H9 (cell line): ENCODE measurements around the gene PGLYRP2. TPM values are rescaled to one million over a fixed set of nuclear protein-coding genes. Genes with fewer than 3 reads are reported as not detected.

Experiments used
- DNase-seq: peaks from one replicate; pipeline ENCODE4 v3.0.0-alpha.2; 2017
- H2AFZ ChIP-seq: one replicate; pipeline ENCODE4 v1.6.1; 2013; ENCODE audit warnings: mild to moderate bottlenecking, low read length, control low read depth, moderate library complexity
- H2AK5ac ChIP-seq: 2 replicates; pipeline ENCODE4 v1.6.1; 2013; ENCODE audit warnings: low read length, control low read depth, mixed read lengths; ENCODE audit not compliant: insufficient read length
- H2BK120ac ChIP-seq: one replicate; pipeline ENCODE4 v1.6.1; 2013; ENCODE audit warnings: low read depth, mild to moderate bottlenecking, low read length, control low read depth, inconsistent platforms; ENCODE audit not compliant: poor library complexity, severe bottlenecking
- H2BK12ac ChIP-seq: 2 replicates; pipeline ENCODE4 v1.6.1; 2013; ENCODE audit warnings: low read length, control low read depth, mixed read lengths, low read depth; ENCODE audit not compliant: insufficient read length
- H2BK15ac ChIP-seq: 2 replicates; pipeline ENCODE4 v1.6.1; 2013; ENCODE audit warnings: low read depth, low read length, control low read depth
- H2BK20ac ChIP-seq: one replicate; pipeline ENCODE4 v1.6.1; 2013; ENCODE audit warnings: low read depth, mild to moderate bottlenecking, low read length, control low read depth, inconsistent platforms; ENCODE audit not compliant: poor library complexity, severe bottlenecking
- H2BK5ac ChIP-seq: 2 replicates; pipeline ENCODE4 v1.6.1; 2013; ENCODE audit warnings: low read length, control low read depth, mixed read lengths; ENCODE audit not compliant: insufficient read length
- H3K14ac ChIP-seq: 2 replicates; pipeline ENCODE4 v1.6.1; 2013; ENCODE audit warnings: low read length, control low read depth; ENCODE audit not compliant: insufficient read depth
- H3K18ac ChIP-seq: 2 replicates; pipeline ENCODE4 v1.6.1; 2013; ENCODE audit warnings: low read depth, mild to moderate bottlenecking, mixed read lengths, low read length, control low read depth; ENCODE audit not compliant: insufficient read length
- H3K23ac ChIP-seq: 2 replicates; pipeline ENCODE4 v1.6.1; 2013; ENCODE audit warnings: low read length, control low read depth, mixed read lengths, low read depth; ENCODE audit not compliant: insufficient read length
- H3K23me2 ChIP-seq: 2 replicates; pipeline ENCODE4 v1.6.1; 2013; ENCODE audit warnings: low read depth, mild to moderate bottlenecking, mixed read lengths, low read length, control low read depth; ENCODE audit not compliant: insufficient read length, poor library complexity, severe bottlenecking
- H3K27ac ChIP-seq: 2 replicates; pipeline ENCODE4 v1.5.1; 2013; ENCODE audit warnings: low read length, control low read depth, mixed read lengths, low read depth; ENCODE audit not compliant: insufficient read length
- H3K27me3 ChIP-seq: 2 replicates; pipeline ENCODE4 v1.6.1; 2013; ENCODE audit warnings: low read length, control low read depth, inconsistent platforms; ENCODE audit not compliant: insufficient read depth
- H3K4ac ChIP-seq: 2 replicates; pipeline ENCODE4 v1.6.1; 2013; ENCODE audit warnings: low read depth, mild to moderate bottlenecking, control low read depth, inconsistent platforms, low read length, moderate library complexity
- H3K4me1 ChIP-seq: 2 replicates; pipeline ENCODE4 v1.6.1; 2013; ENCODE audit warnings: low read length, control low read depth, inconsistent platforms; ENCODE audit not compliant: insufficient read depth
- H3K4me2 ChIP-seq: 2 replicates; pipeline ENCODE4 v1.6.1; 2013; ENCODE audit warnings: low read length, control low read depth, mixed read lengths; ENCODE audit not compliant: insufficient read length, insufficient read depth
- H3K56ac ChIP-seq: 2 replicates; pipeline ENCODE4 v1.6.1; 2013; ENCODE audit warnings: low read depth, mild to moderate bottlenecking, mixed read lengths, low read length, control low read depth; ENCODE audit not compliant: insufficient read length
- H3K79me1 ChIP-seq: 2 replicates; pipeline ENCODE4 v1.6.1; 2013; ENCODE audit warnings: low read depth, mild to moderate bottlenecking, moderate library complexity, low read length, control low read depth, inconsistent platforms; ENCODE audit not compliant: insufficient read depth, poor library complexity, severe bottlenecking
- H3K79me2 ChIP-seq: 2 replicates; pipeline ENCODE4 v1.6.1; 2013; ENCODE audit warnings: low read length, control low read depth, inconsistent platforms; ENCODE audit not compliant: insufficient read depth
- H3K9ac ChIP-seq: 2 replicates; pipeline ENCODE4 v1.6.1; 2013; ENCODE audit warnings: low read length, control low read depth, mixed read lengths; ENCODE audit not compliant: insufficient read length; ENCODE audit errors: extremely low read depth
- H3K9me3 ChIP-seq: one replicate; pipeline ENCODE4 v1.6.1; 2013; ENCODE audit warnings: low read depth, low read length, inconsistent platforms; ENCODE audit not compliant: control insufficient read depth
- H3T11ph ChIP-seq: one replicate; pipeline ENCODE4 v1.6.1; 2013; ENCODE audit warnings: mild to moderate bottlenecking, low read length, control low read depth, inconsistent platforms
- H4K20me1 ChIP-seq: one replicate; pipeline ENCODE4 v1.6.1; 2013; ENCODE audit not compliant: control insufficient read depth, insufficient read length, insufficient read depth
- H4K5ac ChIP-seq: 2 replicates; pipeline ENCODE4 v1.6.1; 2013; ENCODE audit warnings: low read depth, mild to moderate bottlenecking, mixed read lengths, low read length, control low read depth; ENCODE audit not compliant: insufficient read length
- H4K8ac ChIP-seq: replicated peaks from 2 replicates; pipeline ENCODE4 v1.6.1; 2013; ENCODE audit warnings: low read length, control low read depth, mixed read lengths, low read depth; ENCODE audit not compliant: insufficient read length
- H4K91ac ChIP-seq: 2 replicates; pipeline ENCODE4 v1.6.1; 2013; ENCODE audit warnings: low read depth, mild to moderate bottlenecking, moderate library complexity, mixed read lengths, low read length, control low read depth; ENCODE audit not compliant: insufficient read length
- H3K27ac Mint-ChIP-seq, 3 experiments: 2 replicates in 2 of 3; 3 replicates in 1 of 3; pipeline ENCODE4 v1.8.0; 2020 to 2021; ENCODE audit warnings: mixed read lengths in 3 of 3, mild to moderate bottlenecking in 1 of 3, moderate library complexity in 1 of 3
- H3K27me3 Mint-ChIP-seq: 2 replicates; pipeline ENCODE4 v1.8.0; 2021; ENCODE audit warnings: low read depth, mild to moderate bottlenecking, moderate library complexity, mixed read lengths
- H3K36me3 Mint-ChIP-seq, 3 experiments: 2 replicates in 2 of 3; 3 replicates in 1 of 3; pipeline ENCODE4 v1.8.0; 2020 to 2021; ENCODE audit warnings: low read depth in 3 of 3, mixed read lengths in 3 of 3; ENCODE audit not compliant: insufficient read depth in 1 of 3
- H3K4me1 Mint-ChIP-seq, 2 experiments: 2 replicates each; pipeline ENCODE4 v1.8.0; 2020; ENCODE audit warnings: mixed read lengths in 2 of 2
- H3K4me3 Mint-ChIP-seq, 2 experiments: 2 replicates in 1 of 2; 3 replicates in 1 of 2; pipeline ENCODE4 v1.8.0; 2020 to 2021; ENCODE audit warnings: mild to moderate bottlenecking in 2 of 2, mixed read lengths in 2 of 2, moderate library complexity in 1 of 2
- H3K9me3 Mint-ChIP-seq, 2 experiments: 2 replicates in 1 of 2; 3 replicates in 1 of 2; pipeline ENCODE4 v1.8.0; 2020; ENCODE audit warnings: mild to moderate bottlenecking in 2 of 2, mixed read lengths in 2 of 2, moderate library complexity in 1 of 2
- CTCF ChIP-seq: fragments of 200-600 bp; sonication (generic); conservative IDR thresholded peaks from 3 replicates; pipeline ENCODE4 v1.8.0; 2021; ENCODE audit warnings: antibody characterized with exemption, mild to moderate bottlenecking
- WGBS: extraction: QIAGEN DNeasy Blood & Tissue Kit; methylation state at CpG from one replicate; pipeline ENCODE4 v1.1.7; 2013; ENCODE audit warnings: missing lambda C conversion rate, low lambda C conversion rate, mixed read lengths; ENCODE audit not compliant: insufficient read length; ENCODE audit errors: extremely low coverage; 5-methylcytosine and 5-hydroxymethylcytosine counted together
- total RNA-seq: library from RNA; stranded (reverse); gene quantifications from 2 replicates; pipeline ENCODE4 v1.2.1, GENCODE V29; 2021

PGLYRP2 gene
- total RNA-seq, 1 experiment from 2014 or later: not detected

DNA sequence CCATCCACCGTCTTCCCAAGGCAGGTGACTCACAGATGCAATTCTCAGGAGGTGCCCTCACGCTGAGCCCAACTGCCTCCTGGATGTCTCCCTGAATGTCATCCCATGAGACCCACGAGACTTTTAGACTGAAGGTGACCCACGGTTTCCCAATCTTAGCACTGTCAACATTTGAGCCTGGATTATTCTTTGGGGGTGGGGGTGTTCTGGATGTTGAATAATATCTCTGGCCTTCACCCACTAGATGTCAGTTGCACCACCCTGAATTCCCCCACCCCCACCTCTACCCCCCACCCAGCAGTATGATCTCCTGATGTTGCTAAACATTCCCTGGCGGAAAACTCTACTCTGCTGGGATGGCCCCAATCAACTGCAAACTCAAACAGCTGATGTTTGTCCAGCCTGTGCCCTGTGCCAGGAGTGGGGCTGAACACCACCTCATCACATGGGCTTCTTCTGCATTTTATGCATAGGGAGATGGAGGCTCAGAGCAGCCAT is 26.8 kb upstream of the PGLYRP2 start:
- Histone ChIP-seq H4K8ac (no peak overlapping the region), H3K4ac (no peak overlapping the region), H2BK15ac (no peak overlapping the region), H3K79me2 (no peaks in the 10 kb centered on the region), H3K14ac (no peak overlapping the region), H3K4me1 (no peaks in the 10 kb centered on the region), H3K18ac (no peak overlapping the region), H3K23ac (no peak overlapping the region), H3K9ac (no peak overlapping the region), H4K20me1 (no peaks in the 10 kb centered on the region), H3K27ac (no peak overlapping the region), H3K9me3 (peaks cover 72% of the 10 kb centered on the region), H2AK5ac (no peak overlapping the region), H3T11ph (no peak overlapping the region), H3K27me3 (no peaks in the 10 kb centered on the region), H2BK20ac (no peak overlapping the region), H3K56ac (no peak overlapping the region), H2AFZ (no peak overlapping the region), H3K4me2 (no peak overlapping the region), H2BK5ac (no peak overlapping the region), H4K91ac (no peak overlapping the region), H4K5ac (no peak overlapping the region), H2BK120ac (no peak overlapping the region), H3K79me1 (no peaks in the 10 kb centered on the region), H3K23me2 (no peaks in the 10 kb centered on the region), H2BK12ac (no peak overlapping the region)
- Mint-ChIP-seq H3K9me3 (peaks cover 49 to 84% of the 10 kb centered on the region in 2 experiments), H3K27ac (peak overlapping the region in 1 of 3 experiments; percentile 93; a peak in 1 of 7 replicates), H3K36me3 (peaks cover 2 to 24% (median 19%) of the 10 kb centered on the region in 3 experiments; a peak in 6 of 7 replicates), H3K4me1 (no peaks in the 10 kb centered on the region), H3K27me3 (peaks cover 4% of the 10 kb centered on the region; the same call in 1 of the 2 replicates), H3K4me3 (no peak overlapping the region)
- no peak for DNase-seq
- no peak for TF ChIP-seq CTCF
- WGBS: no CpG with 5 or more reads among the region's 5 CpGs
